IPS DF 6.9 (cell line): ENCODE measurements around the gene STPG2.

ENCODE experiments used
- DNase-seq: peaks from one replicate; pipeline ENCODE4 v3.0.0-alpha.2; 2013; ENCODE audit warnings: low read depth, low spot score
- H3K27ac ChIP-seq: one replicate; pipeline ENCODE4 v1.5.1; 2013; ENCODE audit warnings: low read length, control low read depth
- H3K27me3 ChIP-seq: 2 replicates; pipeline ENCODE4 v1.6.1; 2013; ENCODE audit warnings: mild to moderate bottlenecking, low read length; ENCODE audit not compliant: control insufficient read depth, insufficient read depth
- H3K36me3 ChIP-seq: 2 replicates; pipeline ENCODE4 v1.6.1; 2013; ENCODE audit warnings: low read length; ENCODE audit not compliant: control insufficient read depth, insufficient read depth
- H3K4me1 ChIP-seq: 2 replicates; pipeline ENCODE4 v1.6.1; 2013; ENCODE audit warnings: low read length; ENCODE audit not compliant: control insufficient read depth, insufficient read depth
- H3K4me3 ChIP-seq: 2 replicates; pipeline ENCODE4 v1.5.1; 2013; ENCODE audit warnings: mild to moderate bottlenecking, low read length
- H3K9me3 ChIP-seq: 2 replicates; pipeline ENCODE4 v1.6.1; 2013; ENCODE audit warnings: low read length, inconsistent platforms; ENCODE audit not compliant: control insufficient read depth, insufficient read depth
- WGBS: extraction: QIAGEN DNeasy Blood & Tissue Kit; methylation state at CpG from one replicate; pipeline ENCODE4 v1.1.7; 2013; ENCODE audit warnings: mixed read lengths, missing lambda C conversion rate; ENCODE audit not compliant: insufficient read length, insufficient coverage; 5-methylcytosine and 5-hydroxymethylcytosine counted together

STPG2 gene

DNA sequence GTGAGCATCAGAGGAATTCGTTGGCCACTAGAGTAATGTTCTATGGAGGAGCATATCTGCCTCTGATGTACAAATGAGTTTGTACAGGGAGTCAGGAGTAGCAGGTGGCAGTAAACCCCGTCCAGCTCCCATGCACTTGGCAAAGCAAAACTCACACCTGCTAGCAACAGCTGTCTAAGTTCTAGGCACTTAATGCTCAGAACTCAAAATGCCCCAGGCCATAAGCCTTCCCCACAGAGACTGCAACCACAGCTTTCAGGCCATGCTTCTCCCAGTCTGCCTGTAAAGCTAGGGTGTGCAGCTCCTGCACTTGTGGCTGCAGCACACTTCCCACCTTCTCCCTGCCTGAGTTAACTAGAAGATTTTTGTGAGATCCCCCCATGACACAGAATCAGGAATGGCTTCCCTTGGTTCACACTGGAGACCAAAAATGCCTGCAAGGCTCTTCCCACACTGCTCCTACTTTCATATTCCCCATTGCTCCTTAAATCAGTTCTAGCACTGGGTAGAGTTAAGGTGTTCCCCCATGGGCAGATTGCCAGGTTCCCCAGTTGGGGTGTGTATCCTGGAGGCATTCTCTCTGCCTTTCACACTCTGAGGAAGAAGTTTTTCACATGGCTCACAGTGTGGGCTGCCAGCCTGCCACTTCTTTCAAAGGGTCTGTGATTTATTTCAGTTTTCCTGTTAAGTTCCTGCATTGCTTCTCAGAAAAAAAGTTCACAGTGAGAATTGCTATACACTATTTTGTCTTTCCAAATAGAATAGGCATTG, 189.9 kb downstream of the STPG2 start:
- no peaks in the 10 kb centered on the region for H3K9me3 ChIP-seq
- H3K27ac ChIP-seq = no peak overlapping the region
- H3K36me3 ChIP-seq = no peaks in the 10 kb centered on the region
- H3K4me3 ChIP-seq = no peak overlapping the region
- WGBS = no CpG with 5 or more reads among the region's 2 CpGs
- no peak for DNase-seq
- H3K4me1 ChIP-seq = no peaks in the 10 kb centered on the region
- no peaks in the 10 kb centered on the region for H3K27me3 ChIP-seq

DNA sequence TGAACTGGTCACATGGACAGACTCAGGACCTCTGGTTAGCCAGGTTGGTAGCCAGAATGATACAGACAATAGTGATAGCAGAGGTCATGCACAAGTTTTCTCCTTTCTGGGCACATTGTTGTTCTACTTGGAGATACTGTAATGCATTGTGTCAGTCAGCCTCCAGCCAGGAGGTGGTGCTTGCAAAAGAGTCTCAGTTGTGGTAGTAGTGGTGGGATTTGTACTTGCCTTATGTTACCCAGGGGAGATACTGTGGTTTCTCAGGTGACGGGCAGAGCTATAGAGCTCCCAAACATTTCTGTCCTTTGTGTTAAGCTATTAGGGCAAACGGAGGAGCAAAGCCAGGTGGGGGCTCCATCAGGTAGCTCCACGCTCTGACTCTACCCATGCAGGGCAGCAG, 190.5 kb downstream of the STPG2 start:
- Histone ChIP-seq H3K4me1 (no peaks in the 10 kb centered on the region), H3K4me3 (no peak overlapping the region), H3K27ac (no peak overlapping the region), H3K27me3 (no peaks in the 10 kb centered on the region), H3K9me3 (no peaks in the 10 kb centered on the region), H3K36me3 (no peaks in the 10 kb centered on the region)
- no peak for DNase-seq
- WGBS = no CpG with 5 or more reads among the region's 3 CpGs

DNA sequence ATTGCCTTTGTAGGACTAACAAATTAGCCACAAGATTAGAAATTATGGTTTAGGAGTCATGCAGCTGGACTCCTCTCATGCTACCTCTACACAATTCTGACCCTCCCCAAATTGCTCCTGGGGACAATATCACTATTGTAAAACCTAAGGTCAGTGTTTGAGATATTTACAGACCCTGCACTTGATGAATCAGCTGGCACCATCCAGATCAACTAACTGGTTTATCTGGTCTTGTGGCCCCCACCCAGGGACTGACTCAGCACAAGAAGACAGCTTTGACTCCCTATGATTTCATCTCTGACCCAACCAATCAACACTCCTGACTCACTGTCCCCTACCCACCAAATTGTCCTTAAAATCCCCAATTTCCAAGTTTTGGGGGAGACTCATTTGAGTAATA, 192.4 kb downstream of the STPG2 start:
- Histone ChIP-seq H3K27ac (no peak overlapping the region), H3K9me3 (no peaks in the 10 kb centered on the region), H3K4me1 (no peaks in the 10 kb centered on the region), H3K27me3 (no peaks in the 10 kb centered on the region), H3K4me3 (no peak overlapping the region), H3K36me3 (no peaks in the 10 kb centered on the region)
- no peak for DNase-seq

DNA sequence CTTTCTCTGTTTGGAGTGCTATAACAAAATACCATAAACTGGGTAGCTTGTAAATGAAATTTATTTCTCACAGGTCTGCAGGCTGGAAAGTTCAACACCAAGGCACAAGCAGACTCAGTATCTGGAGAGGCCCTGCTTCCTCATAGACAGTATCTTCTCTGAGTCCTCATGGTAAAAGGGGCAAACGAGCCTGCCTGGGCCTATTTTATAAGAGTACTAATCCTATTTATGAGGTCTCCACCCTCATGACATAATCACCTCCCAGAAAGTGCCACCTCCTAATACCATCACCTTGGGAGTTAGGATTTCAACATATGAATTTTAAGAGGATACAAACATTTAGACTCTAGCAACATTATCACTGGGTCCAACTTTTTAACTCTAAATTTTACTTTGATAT, 200.3 kb downstream of the STPG2 start:
- Histone ChIP-seq H3K4me3 (no peak overlapping the region), H3K4me1 (no peaks in the 10 kb centered on the region), H3K27ac (no peak overlapping the region), H3K9me3 (no peaks in the 10 kb centered on the region), H3K36me3 (no peaks in the 10 kb centered on the region), H3K27me3 (no peaks in the 10 kb centered on the region)
- no CpG with 5 or more reads among the region's 1 CpG for WGBS
- DNase-seq = no peak

DNA sequence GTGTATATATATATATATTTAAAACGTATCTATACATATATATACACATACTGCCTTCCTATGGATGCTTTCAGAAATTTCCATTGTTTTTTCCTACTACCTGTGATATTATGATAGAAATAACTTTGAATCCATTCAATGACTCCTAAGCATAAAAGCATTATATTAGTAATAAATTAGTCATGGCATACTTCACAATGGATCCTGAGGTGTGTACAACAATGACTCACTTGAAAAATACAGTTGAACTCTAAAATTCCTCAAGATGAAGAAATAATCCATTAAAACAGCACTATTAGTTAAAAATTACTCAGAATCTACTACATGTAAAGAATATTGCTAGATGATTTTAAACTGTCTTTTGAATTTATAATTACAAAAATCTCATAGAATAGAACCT, 201.1 kb downstream of the STPG2 start:
- Histone ChIP-seq H3K9me3 (no peaks in the 10 kb centered on the region), H3K27me3 (no peaks in the 10 kb centered on the region), H3K36me3 (no peaks in the 10 kb centered on the region), H3K4me1 (no peaks in the 10 kb centered on the region), H3K4me3 (no peak overlapping the region), H3K27ac (no peak overlapping the region)
- WGBS = no CpG with 5 or more reads among the region's 1 CpG
- DNase-seq = no peak

DNA sequence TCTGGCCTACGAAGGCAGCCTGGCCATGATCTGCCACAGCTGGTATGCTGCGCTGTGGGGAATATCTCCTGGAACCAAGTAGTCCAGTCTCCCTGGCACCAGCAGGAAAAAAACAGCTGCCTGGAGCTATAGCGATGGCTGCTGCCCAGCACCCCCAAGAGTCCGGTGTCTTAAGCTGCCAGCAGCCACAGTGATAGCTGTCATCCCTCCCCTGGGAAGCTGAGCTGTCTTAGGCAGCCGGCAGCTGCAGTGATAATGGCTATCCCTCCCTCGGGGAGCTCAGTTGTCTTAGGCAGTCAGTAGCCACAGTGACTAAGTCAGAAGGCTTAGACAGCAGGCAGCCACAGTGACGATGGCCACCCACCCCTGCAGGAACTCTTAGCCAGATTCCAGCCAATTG, 205.1 kb downstream of the STPG2 start:
- no peaks in the 10 kb centered on the region for H3K9me3 ChIP-seq
- H3K4me1 ChIP-seq = no peaks in the 10 kb centered on the region
- WGBS = no CpG with 5 or more reads among the region's 7 CpGs
- no peaks in the 10 kb centered on the region for H3K36me3 ChIP-seq
- no peaks in the 10 kb centered on the region for H3K27me3 ChIP-seq
- no peak overlapping the region for H3K4me3 ChIP-seq
- H3K27ac ChIP-seq = no peak overlapping the region
- DNase-seq = no peak

DNA sequence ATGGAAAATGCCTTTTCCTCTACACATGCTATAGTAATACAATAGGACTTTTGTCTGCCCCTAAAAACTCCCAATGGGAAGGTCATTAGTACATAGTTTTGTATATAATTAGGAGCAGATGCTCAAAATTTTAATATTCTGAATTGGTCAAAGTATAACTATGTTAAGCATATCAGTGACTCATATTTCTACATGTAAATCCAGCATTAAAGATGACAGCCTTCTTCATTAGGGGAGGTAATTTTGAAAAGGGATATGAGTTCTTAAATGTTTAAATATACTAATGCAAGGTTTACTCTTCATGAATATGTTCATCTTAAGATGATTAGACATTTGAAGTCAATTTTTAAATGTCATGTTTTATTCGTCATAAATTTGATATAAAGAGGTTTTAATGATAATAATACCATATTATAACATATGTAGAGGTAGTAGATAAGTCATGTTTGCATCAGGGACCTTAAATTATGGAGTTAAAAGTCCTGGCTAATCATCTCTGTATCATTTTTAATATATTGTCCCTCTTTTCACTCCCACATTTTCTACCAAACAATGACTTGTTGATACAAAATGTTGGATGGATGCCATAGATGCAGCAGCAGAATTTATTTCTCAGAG, 218.8 kb downstream of the STPG2 start:
- Histone ChIP-seq H3K27ac (no peak overlapping the region), H3K4me1 (no peaks in the 10 kb centered on the region), H3K9me3 (no peaks in the 10 kb centered on the region), H3K4me3 (no peak overlapping the region), H3K27me3 (no peaks in the 10 kb centered on the region), H3K36me3 (no peaks in the 10 kb centered on the region)
- DNase-seq = no peak
- 100% methylated on average over 1 of the region's 1 CpG for WGBS

DNA sequence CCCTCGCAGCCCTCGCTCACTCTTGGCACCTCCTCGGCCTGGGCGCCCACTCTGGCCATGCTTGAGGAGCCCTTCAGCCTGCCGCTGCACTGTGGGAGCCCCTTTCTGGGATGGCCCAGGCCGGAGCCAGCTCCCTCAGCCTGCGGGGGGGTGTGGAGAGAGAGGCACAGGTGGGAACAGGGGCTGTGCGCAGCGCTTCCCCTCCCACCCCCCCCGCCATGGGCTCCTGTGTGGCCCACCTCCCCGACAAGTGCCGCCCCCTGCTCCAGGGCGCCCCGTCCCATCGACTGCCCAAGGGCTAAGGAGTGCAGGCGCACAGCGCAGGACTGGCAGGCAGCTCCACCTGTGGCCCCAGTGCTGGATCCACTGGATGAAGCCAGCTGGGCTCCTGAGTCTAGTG, 220.2 kb downstream of the STPG2 start:
- DNase-seq = no peak
- H3K9me3 ChIP-seq = no peaks in the 10 kb centered on the region
- no peak overlapping the region for H3K4me3 ChIP-seq
- no peaks in the 10 kb centered on the region for H3K4me1 ChIP-seq
- H3K36me3 ChIP-seq = no peaks in the 10 kb centered on the region
- WGBS = no CpG with 5 or more reads among the region's 17 CpGs
- no peaks in the 10 kb centered on the region for H3K27me3 ChIP-seq
- H3K27ac ChIP-seq = no peak overlapping the region

DNA sequence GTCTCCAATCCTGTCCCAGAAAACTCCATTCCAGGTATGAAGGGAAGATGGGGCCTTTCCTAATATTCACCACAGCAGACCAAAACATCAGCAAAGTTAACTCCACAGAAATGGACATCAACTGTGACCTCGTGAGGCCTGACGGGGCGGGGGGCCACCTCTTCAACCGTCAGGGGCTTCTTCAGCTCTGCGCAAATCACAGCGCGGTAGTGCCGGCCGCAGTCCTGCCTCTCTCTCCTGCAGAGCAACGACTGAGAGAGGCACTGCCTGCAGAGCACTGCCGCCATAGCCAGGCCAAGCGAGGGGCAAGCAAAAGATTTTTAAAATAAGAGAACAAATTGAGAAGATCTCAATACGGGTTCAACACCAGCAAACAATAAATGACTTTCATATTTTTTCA, 226.2 kb downstream of the STPG2 start:
- no peak overlapping the region for H3K4me3 ChIP-seq
- no CpG with 5 or more reads among the region's 13 CpGs for WGBS
- H3K4me1 ChIP-seq = no peaks in the 10 kb centered on the region
- no peak for DNase-seq
- no peaks in the 10 kb centered on the region for H3K27me3 ChIP-seq
- no peaks in the 10 kb centered on the region for H3K9me3 ChIP-seq
- no peak overlapping the region for H3K27ac ChIP-seq
- no peaks in the 10 kb centered on the region for H3K36me3 ChIP-seq

DNA sequence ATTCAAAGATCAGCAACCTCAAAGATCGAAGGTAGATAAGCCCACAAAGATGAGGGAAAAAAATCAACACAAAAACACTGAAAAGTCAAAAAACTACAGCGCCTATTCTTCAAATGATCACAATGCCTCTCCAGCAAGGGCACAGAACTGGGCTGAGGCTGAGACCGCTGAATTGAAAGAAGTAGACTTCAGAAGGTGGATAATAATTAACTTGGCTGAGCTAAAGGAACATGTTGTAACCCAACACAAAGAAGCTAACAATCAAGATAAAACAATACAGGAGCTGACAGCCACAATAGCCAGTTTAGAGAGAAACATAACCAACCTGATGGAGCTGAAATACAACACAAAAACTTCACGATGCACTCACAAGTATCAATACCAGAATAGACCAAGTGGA, 231.1 kb downstream of the STPG2 start:
- no CpG with 5 or more reads among the region's 4 CpGs for WGBS
- Histone ChIP-seq H3K36me3 (no peaks in the 10 kb centered on the region), H3K4me1 (peaks cover 4% of the 10 kb centered on the region), H3K27ac (no peak overlapping the region), H3K4me3 (no peak overlapping the region), H3K27me3 (no peaks in the 10 kb centered on the region), H3K9me3 (no peaks in the 10 kb centered on the region)
- no peak for DNase-seq
